ENCODE measurements around the gene TAF1. TPM values are rescaled to one million over a fixed set of nuclear protein-coding genes. Genes with fewer than 3 reads are reported as not detected.

TAF1 gene
- total and polyA plus RNA-seq, 9 of the 15 experiments (the other 6 are each of a cell fraction or from before 2014, with no cell fraction given), result 6.4 to 45.1 (median 38.1) TPM

GRCh38 chrX:71365875-71366673 is at the start of gene TAF1 (continued):
- no peak for TF ChIP-seq TEAD4 (IDR thresholded peaks at IDR 0.05; ENCODE audit: low read length)
- TF ChIP-seq TEAD4 (CRISPR knock-in tag; IDR thresholded peaks at IDR 0.05; ENCODE audit: borderline replicate concordance), result no peak
- peak; percentile 54; the same call in 1 of the 2 replicates for TF ChIP-seq ETV1 (tag; conservative IDR thresholded peaks at IDR 0.05; ENCODE audit: low read depth)
- TF ChIP-seq SREBF1 (IDR thresholded peaks at IDR 0.05; ENCODE audit: borderline replicate concordance, low read depth, low read length), result peak; percentile 89
- 0 out of 2 replicates have a peak, but pooled peaks have one; percentile 4 for TF ChIP-seq RB1 (IDR thresholded peaks at IDR 0.05; ENCODE audit: low read depth)
- TF ChIP-seq ASH1L (IDR thresholded peaks at IDR 0.05; ENCODE audit: borderline replicate concordance, low read depth, partially characterized antibody), result peak; percentile 72
- TF ChIP-seq CREM (IDR thresholded peaks at IDR 0.05; ENCODE audit: low read depth), result peak; percentile 65
- peak; percentile 95 for TF ChIP-seq TAF1 (IDR thresholded peaks at IDR 0.05; ENCODE audit: control insufficient read depth, extremely low read depth, insufficient read depth, low read length, severe bottlenecking)
- peak; percentile 64 to 72; a peak in 3 of 4 replicates for TF ChIP-seq NRF1 (conservative IDR thresholded peaks at IDR 0.05 in 1 of 2, IDR thresholded peaks at IDR 0.05 in 1 of 2)
- TF ChIP-seq ZNF311 (CRISPR knock-in tag; IDR thresholded peaks at IDR 0.05), result no peak
- TF ChIP-seq NKRF (IDR thresholded peaks at IDR 0.05; ENCODE audit: borderline replicate concordance), result peak; percentile 74; the same call in 1 of the 2 replicates
- 0 out of 2 replicates have a peak, but pooled peaks have one; percentile 0 for TF ChIP-seq ETS1 (conservative IDR thresholded peaks at IDR 0.05; ENCODE audit: control insufficient read depth, low read depth, low read length)
- TF ChIP-seq RBFOX2 (IDR thresholded peaks at IDR 0.05; ENCODE audit: low read depth, low read length), result peak; percentile 36
- peak; percentile 55 for TF ChIP-seq KDM5B (IDR thresholded peaks at IDR 0.05; ENCODE audit: insufficient replicate concordance, low read depth, low read length)
- TF ChIP-seq, protein P1, sequence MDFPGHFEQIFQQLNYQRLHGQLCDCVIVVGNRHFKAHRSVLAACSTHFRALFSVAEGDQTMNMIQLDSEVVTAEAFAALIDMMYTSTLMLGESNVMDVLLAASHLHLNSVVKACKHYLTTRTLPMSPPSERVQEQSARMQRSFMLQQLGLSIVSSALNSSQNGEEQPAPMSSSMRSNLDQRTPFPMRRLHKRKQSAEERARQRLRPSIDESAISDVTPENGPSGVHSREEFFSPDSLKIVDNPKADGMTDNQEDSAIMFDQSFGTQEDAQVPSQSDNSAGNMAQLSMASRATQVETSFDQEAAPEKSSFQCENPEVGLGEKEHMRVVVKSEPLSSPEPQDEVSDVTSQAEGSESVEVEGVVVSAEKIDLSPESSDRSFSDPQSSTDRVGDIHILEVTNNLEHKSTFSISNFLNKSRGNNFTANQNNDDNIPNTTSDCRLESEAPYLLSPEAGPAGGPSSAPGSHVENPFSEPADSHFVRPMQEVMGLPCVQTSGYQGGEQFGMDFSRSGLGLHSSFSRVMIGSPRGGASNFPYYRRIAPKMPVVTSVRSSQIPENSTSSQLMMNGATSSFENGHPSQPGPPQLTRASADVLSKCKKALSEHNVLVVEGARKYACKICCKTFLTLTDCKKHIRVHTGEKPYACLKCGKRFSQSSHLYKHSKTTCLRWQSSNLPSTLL (IDR thresholded peaks at IDR 0.05), result no peak
- TF ChIP-seq, protein P2, sequence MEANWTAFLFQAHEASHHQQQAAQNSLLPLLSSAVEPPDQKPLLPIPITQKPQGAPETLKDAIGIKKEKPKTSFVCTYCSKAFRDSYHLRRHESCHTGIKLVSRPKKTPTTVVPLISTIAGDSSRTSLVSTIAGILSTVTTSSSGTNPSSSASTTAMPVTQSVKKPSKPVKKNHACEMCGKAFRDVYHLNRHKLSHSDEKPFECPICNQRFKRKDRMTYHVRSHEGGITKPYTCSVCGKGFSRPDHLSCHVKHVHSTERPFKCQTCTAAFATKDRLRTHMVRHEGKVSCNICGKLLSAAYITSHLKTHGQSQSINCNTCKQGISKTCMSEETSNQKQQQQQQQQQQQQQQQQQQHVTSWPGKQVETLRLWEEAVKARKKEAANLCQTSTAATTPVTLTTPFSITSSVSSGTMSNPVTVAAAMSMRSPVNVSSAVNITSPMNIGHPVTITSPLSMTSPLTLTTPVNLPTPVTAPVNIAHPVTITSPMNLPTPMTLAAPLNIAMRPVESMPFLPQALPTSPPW (CRISPR knock-in tag; IDR thresholded peaks at IDR 0.05), result peak; percentile 100
- peak; percentile 26 for TF ChIP-seq SP2 (IDR thresholded peaks at IDR 0.05; ENCODE audit: extremely low read depth, low read depth, low read length, poor library complexity, severe bottlenecking)

All from K562 (cell line).